HEK293 (cell line): ENCODE data around the gene PDE6H.

Experiments
- CTCF ChIA-PET: fragments of 350-600 bp; formaldehyde crosslinking; extraction: SDS; loops from one replicate; lab custom pipeline; 2021; ENCODE audit warnings: antibody characterized with exemption; lab: Yijun Ruan, JAX
- POLR2A ChIA-PET: fragments of 300-600 bp; formaldehyde crosslinking; extraction: SDS; loops from one replicate; lab custom pipeline; 2020; ENCODE audit warnings: antibody characterized with exemption, inconsistent platforms; lab: Yijun Ruan, JAX
- H3K27ac ChIP-seq: fragments of 200-500 bp; sonication (Bioruptor generic); 2 replicates; pipeline ENCODE4 v1.5.1; 2014; ENCODE audit warnings: low read depth, low read length, control low read depth, inconsistent platforms; ENCODE audit errors: extremely low read depth
- H3K36me3 ChIP-seq, 2 experiments: fragments of 200-500 bp in 1 of 2; sonication (Bioruptor generic) in 1 of 2; 1 replicate in 1 of 2; 2 replicates in 1 of 2; pipeline ENCODE4 v1.5.1; 2014 to 2017; ENCODE audit warnings: inconsistent platforms in 2 of 2, low read length in 2 of 2; ENCODE audit not compliant: control insufficient read depth in 2 of 2, insufficient read depth in 1 of 2
- H3K4me1 ChIP-seq: fragments of 200-500 bp; sonication (Bioruptor generic); 2 replicates; pipeline ENCODE4 v1.5.1; 2014; ENCODE audit warnings: mild to moderate bottlenecking, low read length, inconsistent platforms; ENCODE audit not compliant: control insufficient read depth, insufficient read depth
- H3K4me3 ChIP-seq: 2 replicates; pipeline ENCODE4 v1.5.1; 2011; ENCODE audit warnings: low read depth, mild to moderate bottlenecking, control low read depth, low read length, moderate library complexity
- H3K9me3 ChIP-seq: fragments of 200-500 bp; sonication (Bioruptor generic); 2 replicates; pipeline ENCODE4 v1.5.1; 2014; ENCODE audit warnings: low read depth, low read length, inconsistent platforms; ENCODE audit not compliant: control insufficient read depth, insufficient read depth
- AEBP2 ChIP-seq: fragments of 450-650 bp; formaldehyde crosslinking; IDR thresholded peaks from 2 replicates; pipeline ENCODE4 v1.5.1; 2016; ENCODE audit warnings: missing biosample characterization, missing genetic modification characterization, borderline replicate concordance
- TRIM28 ChIP-seq: IDR thresholded peaks from 2 replicates; pipeline ENCODE4 v1.6.1; 2011; ENCODE audit warnings: low read length, control low read depth, borderline replicate concordance
- ZBTB1 ChIP-seq: fragments of 450-650 bp; formaldehyde crosslinking; IDR thresholded peaks from 2 replicates; pipeline ENCODE4 v1.5.1; 2016; ENCODE audit warnings: missing biosample characterization, missing genetic modification characterization
- ZEB2 ChIP-seq: fragments of 450-650 bp; formaldehyde crosslinking; IDR thresholded peaks from 2 replicates; pipeline ENCODE4 v1.5.1; 2016; ENCODE audit warnings: missing biosample characterization, missing genetic modification characterization
- ZNF132 ChIP-seq: fragments of 450-650 bp; formaldehyde crosslinking; IDR thresholded peaks from 2 replicates; pipeline ENCODE4 v1.5.1; 2017; ENCODE audit warnings: missing biosample characterization, missing genetic modification characterization, borderline replicate concordance
- ZNF148 ChIP-seq: fragments of 450-650 bp; formaldehyde crosslinking; IDR thresholded peaks from 2 replicates; pipeline ENCODE4 v1.5.0; 2017; ENCODE audit warnings: missing biosample characterization, missing genetic modification characterization, borderline replicate concordance
- ZNF155 ChIP-seq: fragments of 450-650 bp; formaldehyde crosslinking; IDR thresholded peaks from 2 replicates; pipeline ENCODE4 v1.5.1; 2016; ENCODE audit warnings: missing biosample characterization, missing genetic modification characterization
- ZNF157 ChIP-seq: fragments of 450-650 bp; formaldehyde crosslinking; IDR thresholded peaks from 2 replicates; pipeline ENCODE4 v1.5.1; 2016; ENCODE audit warnings: missing biosample characterization, missing genetic modification characterization
- ZNF223 ChIP-seq: fragments of 450-650 bp; formaldehyde crosslinking; IDR thresholded peaks from 2 replicates; pipeline ENCODE4 v1.5.1; 2016; ENCODE audit warnings: missing biosample characterization, missing genetic modification characterization
- ZNF362 ChIP-seq: fragments of 450-650 bp; formaldehyde crosslinking; IDR thresholded peaks from 2 replicates; pipeline ENCODE4 v1.5.1; 2016; ENCODE audit warnings: missing biosample characterization, missing genetic modification characterization
- ZNF48 ChIP-seq: fragments of 450-650 bp; formaldehyde crosslinking; IDR thresholded peaks from 2 replicates; pipeline ENCODE4 v1.5.1; 2016; ENCODE audit warnings: missing biosample characterization, missing genetic modification characterization
- ZNF488 ChIP-seq: fragments of 450-650 bp; formaldehyde crosslinking; IDR thresholded peaks from 2 replicates; pipeline ENCODE4 v1.5.1; 2016; ENCODE audit warnings: missing biosample characterization, missing genetic modification characterization
- ZNF558 ChIP-seq: fragments of 450-650 bp; formaldehyde crosslinking; IDR thresholded peaks from 2 replicates; pipeline ENCODE4 v1.5.1; 2016; ENCODE audit warnings: missing biosample characterization, missing genetic modification characterization
- ZNF623 ChIP-seq: fragments of 450-650 bp; formaldehyde crosslinking; IDR thresholded peaks from 2 replicates; pipeline ENCODE4 v1.5.1; 2016; ENCODE audit warnings: missing biosample characterization, missing genetic modification characterization
- ZNF624 ChIP-seq: fragments of 450-650 bp; formaldehyde crosslinking; IDR thresholded peaks from 2 replicates; pipeline ENCODE4 v1.5.1; 2017; ENCODE audit warnings: missing biosample characterization, missing genetic modification characterization
- ZNF792 ChIP-seq: fragments of 450-650 bp; formaldehyde crosslinking; IDR thresholded peaks from 2 replicates; pipeline ENCODE4 v1.5.1; 2016; ENCODE audit warnings: missing biosample characterization, missing genetic modification characterization
- ZNF843 ChIP-seq: fragments of 450-650 bp; formaldehyde crosslinking; IDR thresholded peaks from 2 replicates; pipeline ENCODE4 v1.5.1; 2016; ENCODE audit warnings: missing biosample characterization, missing genetic modification characterization
- TF ChIP-seq, protein P1 (sequence below): fragments of 450-650 bp; formaldehyde crosslinking; IDR thresholded peaks from 2 replicates; pipeline ENCODE4 v1.5.1; 2017; ENCODE audit warnings: missing biosample characterization, missing genetic modification characterization
- TF ChIP-seq, protein P2 (sequence below): fragments of 450-650 bp; formaldehyde crosslinking; IDR thresholded peaks from 2 replicates; pipeline ENCODE4 v1.5.1; 2016; ENCODE audit warnings: missing biosample characterization, missing genetic modification characterization

The PDE6H gene

GRCh38 chr12:14999695-15000365 lies 27.0 kb downstream of the PDE6H start (continued):
- no peak for TF ChIP-seq ZNF488 (tag by site-specific recombination)
- TF ChIP-seq ZNF843 (tag by site-specific recombination): no peak
- no peak for TF ChIP-seq ZNF48
- TF ChIP-seq, protein P1, sequence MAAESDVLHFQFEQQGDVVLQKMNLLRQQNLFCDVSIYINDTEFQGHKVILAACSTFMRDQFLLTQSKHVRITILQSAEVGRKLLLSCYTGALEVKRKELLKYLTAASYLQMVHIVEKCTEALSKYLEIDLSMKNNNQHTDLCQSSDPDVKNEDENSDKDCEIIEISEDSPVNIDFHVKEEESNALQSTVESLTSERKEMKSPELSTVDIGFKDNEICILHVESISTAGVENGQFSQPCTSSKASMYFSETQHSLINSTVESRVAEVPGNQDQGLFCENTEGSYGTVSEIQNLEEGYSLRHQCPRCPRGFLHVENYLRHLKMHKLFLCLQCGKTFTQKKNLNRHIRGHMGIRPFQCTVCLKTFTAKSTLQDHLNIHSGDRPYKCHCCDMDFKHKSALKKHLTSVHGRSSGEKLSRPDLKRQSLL (tag by site-specific recombination): no peak
- no peak for TF ChIP-seq ZNF362 (tag by site-specific recombination)
- no peak for TF ChIP-seq ZNF624
- no peak for TF ChIP-seq ZNF132 (tag by site-specific recombination)
- no peak for TF ChIP-seq ZNF558
- TF ChIP-seq ZNF792: no peak
- TF ChIP-seq TRIM28: no peak
- no peak for TF ChIP-seq ZNF155 (tag by site-specific recombination)
- TF ChIP-seq, protein P2, sequence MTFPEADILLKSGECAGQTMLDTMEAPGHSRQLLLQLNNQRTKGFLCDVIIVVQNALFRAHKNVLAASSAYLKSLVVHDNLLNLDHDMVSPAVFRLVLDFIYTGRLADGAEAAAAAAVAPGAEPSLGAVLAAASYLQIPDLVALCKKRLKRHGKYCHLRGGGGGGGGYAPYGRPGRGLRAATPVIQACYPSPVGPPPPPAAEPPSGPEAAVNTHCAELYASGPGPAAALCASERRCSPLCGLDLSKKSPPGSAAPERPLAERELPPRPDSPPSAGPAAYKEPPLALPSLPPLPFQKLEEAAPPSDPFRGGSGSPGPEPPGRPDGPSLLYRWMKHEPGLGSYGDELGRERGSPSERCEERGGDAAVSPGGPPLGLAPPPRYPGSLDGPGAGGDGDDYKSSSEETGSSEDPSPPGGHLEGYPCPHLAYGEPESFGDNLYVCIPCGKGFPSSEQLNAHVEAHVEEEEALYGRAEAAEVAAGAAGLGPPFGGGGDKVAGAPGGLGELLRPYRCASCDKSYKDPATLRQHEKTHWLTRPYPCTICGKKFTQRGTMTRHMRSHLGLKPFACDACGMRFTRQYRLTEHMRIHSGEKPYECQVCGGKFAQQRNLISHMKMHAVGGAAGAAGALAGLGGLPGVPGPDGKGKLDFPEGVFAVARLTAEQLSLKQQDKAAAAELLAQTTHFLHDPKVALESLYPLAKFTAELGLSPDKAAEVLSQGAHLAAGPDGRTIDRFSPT: no peak
- no peak for TF ChIP-seq ZNF157 (tag by site-specific recombination)

DNA sequence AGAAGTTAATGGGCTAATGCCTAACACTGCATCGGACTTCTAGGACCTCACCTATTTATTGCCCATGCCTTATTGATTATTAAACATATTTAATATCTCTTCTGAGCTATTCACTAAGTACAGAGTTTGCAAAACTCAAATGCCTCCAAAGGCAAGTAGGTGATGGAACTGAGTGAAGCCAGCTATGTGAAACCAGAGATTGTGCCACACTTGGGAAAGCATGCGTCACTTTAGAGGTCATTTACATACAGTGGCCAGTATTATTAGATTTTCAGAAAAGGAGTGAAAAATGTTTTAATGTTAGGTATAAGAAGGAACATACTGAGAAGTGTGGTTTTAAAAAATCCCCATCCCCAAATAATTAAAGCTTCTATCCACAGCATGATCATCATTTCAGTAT lies 27.7 kb downstream of the PDE6H start:
- no peaks in the 10 kb centered on the region for H3K4me1 ChIP-seq
- TF ChIP-seq ZNF223 (tag by site-specific recombination) (no peak), ZBTB1 (tag by site-specific recombination) (no peak), ZNF623 (no peak), ZNF624 (no peak), ZEB2 (no peak), AEBP2 (tag by site-specific recombination) (no peak), ZNF148 (no peak)
- ChIA-PET CTCF (interaction anchor here (0.6 to 1.2 kb wide), 2 partner anchors 155 to 221 kb away, joined by 3 to 4 read pairs; partner anchors contain the start of gene RERG), POLR2A (no interaction called here)
- H3K27ac ChIP-seq: no peak overlapping the region
- H3K36me3 ChIP-seq: no peaks in the 10 kb centered on the region
- no peaks in the 10 kb centered on the region for H3K9me3 ChIP-seq
- no peak overlapping the region for H3K4me3 ChIP-seq
